LHCN-M2 (cell line): Measurements from ENCODE around the gene MKNK1. TPM values are rescaled to one million over a fixed set of nuclear protein-coding genes. Genes with fewer than 3 reads are reported as not detected.

Experiments used
- total RNA-seq: library from RNA; depleted of rRNA; stranded (reverse); fragments of >200 nt; gene quantifications from 2 replicates; pipeline ENCODE4 v1.2.3, GENCODE V29; 2014; rRNA removed

Gene MKNK1
- total RNA-seq, 1 experiment from 2014 or later = 12.6 TPM

Other genes with a start within 250 kb of the MKNK1 start
- gene FAAH, start 210.0 kb downstream of the MKNK1 start, total RNA-seq = not detected in 2 replicates
- gene DMBX1, start 114.4 kb downstream of the MKNK1 start, total RNA-seq = not detected in 2 replicates
- gene KNCN, start 52.6 kb downstream of the MKNK1 start, total RNA-seq = not detected in 2 replicates
- gene MOB3C, start 12.5 kb upstream of the MKNK1 start, total RNA-seq = 5.5 and 10.8 TPM in 2 replicates
- gene ATPAF1, start 64.1 kb upstream of the MKNK1 start, total RNA-seq = 41.2 and 42.1 TPM in 2 replicates
- 0.17 TPM in 1 of 2 replicates, not detected in the other for gene TEX38, start 67.6 kb upstream of the MKNK1 start, total RNA-seq
- 46.6 and 55.2 TPM in 2 replicates for gene EFCAB14, start 114.8 kb upstream of the MKNK1 start, total RNA-seq
- not detected in 2 replicates for gene CYP4B1, start 194.8 kb upstream of the MKNK1 start, total RNA-seq